HepG2 (cell line): Measurements from ENCODE around the gene MRPL42. TPM values are rescaled to one million over a fixed set of nuclear protein-coding genes. Genes with fewer than 3 reads are reported as not detected.

Source experiments
- ATF5 ChIP-seq: sonication (generic); formaldehyde crosslinking; IDR thresholded peaks from 2 replicates; pipeline ENCODE4 v1.4.0; 2020; ENCODE audit warnings: mild to moderate bottlenecking, low read depth, missing genetic modification reagents
- ATF6 ChIP-seq: sonication (generic); formaldehyde crosslinking; conservative IDR thresholded peaks from 2 replicates; pipeline ENCODE4 v1.4.0; 2020; ENCODE audit warnings: missing genetic modification reagents
- CBFB ChIP-seq: sonication (generic); formaldehyde crosslinking; IDR thresholded peaks from 2 replicates; pipeline ENCODE4 v1.4.0; 2020; ENCODE audit warnings: missing genetic modification reagents
- CSRNP1 ChIP-seq: sonication (generic); formaldehyde crosslinking; IDR thresholded peaks from 2 replicates; pipeline ENCODE4 v1.8.1; 2023; ENCODE audit warnings: mild to moderate bottlenecking, missing genetic modification reagents
- HHEX ChIP-seq: IDR thresholded peaks from 2 replicates; pipeline ENCODE4 v1.6.1; 2016; ENCODE audit warnings: control low read depth
- HNRNPK ChIP-seq: fragments of 200-400 bp; formaldehyde crosslinking; IDR thresholded peaks from 2 replicates; pipeline ENCODE4 v1.6.1; 2018; ENCODE audit warnings: low read length, low read depth, moderate library complexity, mild to moderate bottlenecking; ENCODE audit not compliant: poor library complexity, severe bottlenecking
- IRF2 ChIP-seq: IDR thresholded peaks from 2 replicates; pipeline ENCODE4 v1.6.1; 2018; ENCODE audit warnings: missing genetic modification reagents, missing compliant biosample characterization
- KDM5B ChIP-seq: sonication (generic); formaldehyde crosslinking; IDR thresholded peaks from 2 replicates; pipeline ENCODE4 v1.4.0; 2020; ENCODE audit warnings: missing genetic modification reagents, mild to moderate bottlenecking, borderline replicate concordance
- MED8 ChIP-seq: sonication (generic); formaldehyde crosslinking; IDR thresholded peaks from 2 replicates; pipeline ENCODE4 v1.8.1; 2023; ENCODE audit warnings: mild to moderate bottlenecking, missing genetic modification reagents; ENCODE audit not compliant: insufficient replicate concordance
- MYNN ChIP-seq: sonication (generic); formaldehyde crosslinking; IDR thresholded peaks from 2 replicates; pipeline ENCODE4 v1.4.0; 2020; ENCODE audit warnings: mild to moderate bottlenecking, low read depth, missing genetic modification reagents
- NONO ChIP-seq, 2 experiments: fragments of 450-650 bp in 1 of 2; sonication (generic) in 1 of 2; formaldehyde crosslinking in 1 of 2; IDR thresholded peaks in 1 of 2; conservative IDR thresholded peaks in 1 of 2; 2 replicates each; pipeline versions ENCODE4 v1.6.1 to v1.8.0; 2017 to 2022; ENCODE audit warnings: mild to moderate bottlenecking in 1 of 2, missing genetic modification reagents in 1 of 2, moderate library complexity in 1 of 2
- PTBP1 ChIP-seq: fragments of 200-400 bp; formaldehyde crosslinking; IDR thresholded peaks from 2 replicates; pipeline ENCODE4 v1.6.1; 2018; ENCODE audit warnings: low read length, low read depth; ENCODE audit not compliant: poor library complexity, severe bottlenecking
- ZBTB7B ChIP-seq: sonication (generic); formaldehyde crosslinking; IDR thresholded peaks from 2 replicates; pipeline ENCODE4 v1.4.0; 2020; ENCODE audit warnings: missing genetic modification reagents
- ZNF282 ChIP-seq: fragments of 450-650 bp; IDR thresholded peaks from 2 replicates; pipeline ENCODE4 v1.6.1; 2018; ENCODE audit not compliant: partially characterized antibody
- ZNF318 ChIP-seq: sonication (generic); formaldehyde crosslinking; IDR thresholded peaks from 2 replicates; pipeline ENCODE4 v1.4.0; 2020; ENCODE audit warnings: mild to moderate bottlenecking, missing genetic modification reagents
- ZNF570 ChIP-seq: sonication (generic); formaldehyde crosslinking; IDR thresholded peaks from 2 replicates; pipeline ENCODE4 v1.4.0; 2020; ENCODE audit warnings: mild to moderate bottlenecking, missing genetic modification reagents, borderline replicate concordance
- ZNF878 ChIP-seq: sonication (generic); formaldehyde crosslinking; IDR thresholded peaks from 2 replicates; pipeline ENCODE4 v1.8.1; 2023; ENCODE audit warnings: mild to moderate bottlenecking, missing genetic modification reagents, moderate library complexity
- polyA plus RNA-seq, 8 experiments: library from polyadenylated mRNA; depleted of rRNA in 3 of 8; stranded (reverse) in 7 of 8; unstranded in 1 of 8; fragments of >200 nt; fragmentation: Illumina TruSeq in 4 of 8; extraction: Trizol in 4 of 8; gene quantifications; 2 replicates each; pipeline versions ENCODE4 v1.2.1 to v1.2.3, GENCODE V29; 2011 to 2016; ENCODE audit warnings: low read depth in 4 of 8, missing spikeins in 1 of 8, mixed read lengths in 1 of 8; ENCODE audit not compliant: insufficient read depth in 1 of 8
- total RNA-seq, 5 experiments: library from RNA; depleted of rRNA; stranded (reverse); fragments of >200 nt; fragmentation: Illumina TruSeq; extraction: Trizol; gene quantifications; 2 replicates each; pipeline ENCODE4 v1.2.3, GENCODE V29; 2016; ENCODE audit warnings: low read depth in 1 of 5

MRPL42 gene
- total and polyA plus RNA-seq, 2 of the 13 experiments (the other 11 are each of a cell fraction or from before 2014, with no cell fraction given): 93.3 to 148 TPM

GRCh38 chr12:93526786-93527428 is 59.6 kb downstream of the MRPL42 start (continued):
- TF ChIP-seq ZNF570 (no peak), ATF5 (no peak), MED8 (CRISPR knock-in tag) (no peak), CSRNP1 (CRISPR knock-in tag) (no peak), PTBP1 (no peak), IRF2 (no peak), CBFB (no peak), HHEX (peak; percentile 82), ZNF318 (CRISPR knock-in tag) (no peak), ZNF878 (CRISPR knock-in tag) (no peak), MYNN (no peak), NONO (IDR thresholded peaks at IDR 0.05) (no peak), NONO (CRISPR knock-in tag; conservative IDR thresholded peaks at IDR 0.05) (no peak), ATF6 (no peak), ZBTB7B (CRISPR knock-in tag) (no peak), HNRNPK (no peak), ZNF282 (no peak), KDM5B (CRISPR knock-in tag) (no peak)
